ENCODE results near the gene ANKRD28.

The ANKRD28 gene

DNA sequence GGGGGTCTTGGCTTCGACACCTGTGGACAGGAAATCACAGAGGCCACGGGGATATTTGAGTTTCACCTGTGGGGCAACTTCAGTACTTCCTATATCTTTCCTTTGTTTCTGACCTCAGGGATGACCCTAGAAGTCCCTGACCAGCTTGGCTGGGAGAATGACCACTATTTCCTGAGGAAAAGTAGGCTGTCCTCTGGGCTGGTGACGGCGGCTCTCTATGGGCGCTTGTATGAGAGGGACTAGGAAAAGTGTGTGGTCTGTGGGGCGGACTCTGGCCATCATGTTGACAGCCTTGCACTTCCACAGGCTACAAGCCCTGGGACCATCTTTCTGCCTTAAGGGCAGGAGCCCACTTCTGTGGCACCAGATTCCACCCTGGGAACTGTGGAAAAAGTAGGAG is 152.5 kb downstream of the ANKRD28 start:
- TF ChIP-seq, protein P1, sequence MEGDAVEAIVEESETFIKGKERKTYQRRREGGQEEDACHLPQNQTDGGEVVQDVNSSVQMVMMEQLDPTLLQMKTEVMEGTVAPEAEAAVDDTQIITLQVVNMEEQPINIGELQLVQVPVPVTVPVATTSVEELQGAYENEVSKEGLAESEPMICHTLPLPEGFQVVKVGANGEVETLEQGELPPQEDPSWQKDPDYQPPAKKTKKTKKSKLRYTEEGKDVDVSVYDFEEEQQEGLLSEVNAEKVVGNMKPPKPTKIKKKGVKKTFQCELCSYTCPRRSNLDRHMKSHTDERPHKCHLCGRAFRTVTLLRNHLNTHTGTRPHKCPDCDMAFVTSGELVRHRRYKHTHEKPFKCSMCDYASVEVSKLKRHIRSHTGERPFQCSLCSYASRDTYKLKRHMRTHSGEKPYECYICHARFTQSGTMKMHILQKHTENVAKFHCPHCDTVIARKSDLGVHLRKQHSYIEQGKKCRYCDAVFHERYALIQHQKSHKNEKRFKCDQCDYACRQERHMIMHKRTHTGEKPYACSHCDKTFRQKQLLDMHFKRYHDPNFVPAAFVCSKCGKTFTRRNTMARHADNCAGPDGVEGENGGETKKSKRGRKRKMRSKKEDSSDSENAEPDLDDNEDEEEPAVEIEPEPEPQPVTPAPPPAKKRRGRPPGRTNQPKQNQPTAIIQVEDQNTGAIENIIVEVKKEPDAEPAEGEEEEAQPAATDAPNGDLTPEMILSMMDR (IDR thresholded peaks at IDR 0.05; ENCODE audit: insufficient read depth, low read length, missing control alignments): no peak
- POLR2A ChIA-PET: interaction anchor here (1.5 to 3.4 kb wide), 3 partner anchors 10 to 152 kb away, joined by 8 to 29 read pairs (median 8); partner anchors contain the start of gene ANKRD28
- DNase-seq (ENCODE audit: low read depth, low spot score): no peak
- no peak overlapping the region for H3K4me3 ChIP-seq (ENCODE audit: low read depth, low read length)
- CTCF ChIA-PET: interaction anchor here (1.1 to 3.4 kb wide), 3 partner anchors 9 to 166 kb away, joined by 3 to 22 read pairs (median 13); no protein-coding TSS in a partner anchor

DNA sequence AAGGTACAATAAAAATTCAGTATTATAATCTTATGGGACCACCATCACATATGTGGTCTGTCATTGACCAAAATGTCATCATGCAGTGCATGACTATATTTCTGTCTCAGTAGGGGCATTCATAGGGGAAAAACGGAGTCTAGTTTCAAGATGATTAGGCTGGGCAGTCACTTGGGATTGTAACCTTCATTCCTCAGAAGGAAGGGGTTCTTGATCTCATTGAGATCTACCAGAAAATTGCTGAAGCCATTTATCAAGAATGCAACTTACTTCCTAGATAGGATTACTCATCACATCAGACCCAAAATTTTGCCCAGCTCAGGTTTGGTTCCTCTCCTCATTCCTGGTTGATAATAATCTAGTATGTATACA is 158.9 kb downstream of the ANKRD28 start:
- TF ChIP-seq, protein P1 (IDR thresholded peaks at IDR 0.05; ENCODE audit: insufficient read depth, low read length, missing control alignments): no peak
- H3K4me3 ChIP-seq (ENCODE audit: low read depth, low read length): no peak overlapping the region
- POLR2A ChIA-PET: no interaction called here
- no peak for DNase-seq (ENCODE audit: low read depth, low spot score)
- CTCF ChIA-PET: no interaction called here

DNA sequence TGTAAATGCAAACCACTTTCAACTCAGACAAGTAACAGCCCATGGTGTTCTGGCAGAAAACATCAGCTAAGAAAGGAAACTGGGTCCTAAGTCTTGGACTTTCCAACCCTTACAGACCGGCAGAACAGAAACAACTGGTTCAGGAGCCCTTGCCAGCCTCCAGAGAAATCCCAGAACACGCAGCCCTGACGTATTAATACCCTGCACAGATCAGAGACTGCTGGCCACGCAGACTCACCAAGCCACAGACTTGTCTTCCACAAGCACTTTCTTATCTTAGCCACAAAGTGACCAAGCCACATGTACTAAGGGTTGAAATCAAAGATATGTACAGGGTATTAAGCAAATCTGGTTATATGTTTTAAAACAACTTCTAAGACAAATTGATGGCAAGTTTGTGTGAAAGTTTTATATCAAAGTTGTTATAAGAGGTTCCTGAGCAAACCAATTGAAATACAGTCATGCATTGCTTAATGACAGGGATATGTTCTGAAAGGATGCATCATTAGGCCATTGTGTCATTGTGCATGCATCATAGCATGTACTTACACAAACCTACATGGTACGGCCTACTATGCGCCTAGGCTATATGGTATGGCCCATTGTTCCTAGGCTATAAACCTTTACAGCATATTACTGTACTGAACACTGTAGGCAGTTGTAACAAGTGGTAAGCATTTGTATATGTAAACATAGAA is 159.4 kb downstream of the ANKRD28 start:
- CTCF ChIA-PET: interaction anchor here (4.2 kb wide), 1 partner anchor 8 kb away, joined by 22 read pairs; no protein-coding TSS in a partner anchor
- TF ChIP-seq, protein P1 (IDR thresholded peaks at IDR 0.05; ENCODE audit: insufficient read depth, low read length, missing control alignments): no peak

DNA sequence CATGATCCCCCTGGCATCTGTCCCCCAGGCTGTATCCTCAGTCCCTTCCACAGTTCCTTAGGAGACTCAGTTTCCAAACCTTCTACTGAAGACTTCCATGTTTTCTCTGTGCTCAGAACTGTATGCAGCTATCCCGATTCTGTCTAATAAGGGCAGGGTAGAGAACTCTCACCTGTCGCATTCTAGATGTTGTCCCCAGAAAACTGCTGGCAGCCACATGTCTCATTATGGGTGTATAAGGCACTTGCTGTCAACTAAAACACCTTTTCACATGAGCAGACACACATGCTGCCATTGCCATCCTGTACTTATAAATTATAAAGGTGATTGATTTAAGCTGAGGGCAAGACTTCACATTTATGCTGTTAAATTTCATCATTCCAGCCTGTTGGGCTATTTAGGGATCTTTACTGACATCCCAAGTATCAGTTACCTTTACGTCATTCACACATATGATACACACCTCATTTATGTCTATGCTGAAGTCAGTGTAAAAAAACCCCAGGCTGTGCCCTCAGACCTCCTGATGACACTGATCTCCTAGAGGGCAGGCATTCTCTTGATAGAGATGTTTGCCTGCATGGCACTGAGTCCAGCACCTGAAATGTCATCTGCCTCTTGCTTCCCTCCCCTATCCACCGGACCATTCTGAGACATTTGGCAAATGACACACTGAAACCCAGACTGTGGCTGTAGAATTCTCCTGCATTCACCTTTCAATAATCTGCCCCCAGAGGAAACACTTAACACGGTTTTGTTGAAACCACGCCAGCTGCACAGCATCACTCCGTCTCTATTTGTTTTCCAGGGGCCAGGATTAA is 160.4 kb downstream of the ANKRD28 start:
- TF ChIP-seq, protein P1 (IDR thresholded peaks at IDR 0.05; ENCODE audit: insufficient read depth, low read length, missing control alignments): no peak
- no peak overlapping the region for H3K4me3 ChIP-seq (ENCODE audit: low read depth, low read length)
- POLR2A ChIA-PET: no interaction called here
- DNase-seq (ENCODE audit: low read depth, low spot score): no peak
- CTCF ChIA-PET: interaction anchor here (1.3 to 4.2 kb wide), 2 partner anchors 9 to 11 kb away, joined by 4 to 22 read pairs; no protein-coding TSS in a partner anchor

More for the DNA sequence above, 159.4 kb downstream of the ANKRD28 start:
- POLR2A ChIA-PET: no interaction called here
- no peak overlapping the region for H3K4me3 ChIP-seq (ENCODE audit: low read depth, low read length)
- DNase-seq (ENCODE audit: low read depth, low spot score): no peak

DNA sequence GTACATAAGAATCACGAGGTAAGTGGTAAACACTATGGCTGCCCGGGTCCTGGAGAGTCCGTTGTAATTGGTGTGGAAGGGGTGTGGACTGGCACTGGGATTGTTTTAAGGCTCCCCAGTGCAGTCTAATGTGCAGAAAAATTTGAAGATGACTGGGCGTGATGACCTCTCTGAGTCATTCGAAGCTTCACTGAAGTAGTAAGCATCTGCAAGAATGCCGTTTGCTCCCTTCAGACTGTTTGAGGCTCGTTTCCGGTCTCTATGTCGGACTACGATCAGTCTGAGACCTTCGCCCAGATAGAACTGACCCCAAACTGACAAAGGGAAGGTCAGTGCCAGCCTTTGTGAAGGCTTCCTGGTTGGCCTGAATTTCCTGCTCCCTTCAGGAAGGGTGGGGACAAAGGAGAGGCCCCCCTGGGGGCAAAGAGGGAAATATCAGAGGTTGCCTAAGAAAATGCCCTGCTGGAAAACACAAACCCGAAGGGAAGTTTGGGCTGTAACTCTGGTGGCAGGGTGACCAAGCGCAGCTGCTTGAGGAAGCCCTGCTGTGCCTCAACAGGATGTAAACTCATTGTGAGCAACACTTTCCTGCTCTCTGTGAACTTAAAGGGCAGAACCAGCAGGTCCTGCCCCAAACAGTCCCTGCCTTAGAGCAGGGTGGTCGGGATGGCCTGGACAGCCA is 161.6 kb downstream of the ANKRD28 start:
- ChIA-PET POLR2A (interaction anchor here (3.0 kb wide), 1 partner anchor 11 kb away, joined by 29 read pairs; no protein-coding TSS in a partner anchor), CTCF (interaction anchor here (0.9 to 4.2 kb wide), 5 partner anchors 10 to 180 kb away, joined by 3 to 22 read pairs (median 4); no protein-coding TSS in a partner anchor)
- DNase-seq (ENCODE audit: low read depth, low spot score): peak; percentile 88
- peak overlapping the region; percentile 19 for H3K4me3 ChIP-seq (ENCODE audit: low read depth, low read length)
- TF ChIP-seq, protein P1 (IDR thresholded peaks at IDR 0.05; ENCODE audit: insufficient read depth, low read length, missing control alignments): no peak

Data from AG04449 (cell line).